ENCODE measurements around the gene SLC13A2.

DNA sequence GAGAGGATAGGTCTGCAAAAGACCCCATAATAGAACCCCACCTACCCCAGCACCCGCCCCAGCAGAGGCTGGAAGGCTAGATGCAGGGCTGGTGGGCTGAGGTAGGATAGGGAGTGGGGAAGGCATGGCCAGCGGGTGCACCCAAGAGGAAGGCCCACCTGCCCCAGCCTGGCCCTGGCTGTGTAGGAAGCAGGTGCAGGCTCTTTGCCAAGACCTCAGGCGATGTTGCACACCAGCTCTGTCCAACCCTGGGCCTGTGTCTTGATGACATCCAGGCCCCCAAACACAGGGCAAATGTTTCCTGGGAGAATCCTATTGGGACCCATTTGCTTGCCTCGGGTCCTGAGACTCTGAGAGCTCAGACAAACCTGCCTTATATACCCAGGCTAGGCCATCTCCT, 66.8 kb downstream of the SLC13A2 start:
- TF ChIP-seq, protein P1, sequence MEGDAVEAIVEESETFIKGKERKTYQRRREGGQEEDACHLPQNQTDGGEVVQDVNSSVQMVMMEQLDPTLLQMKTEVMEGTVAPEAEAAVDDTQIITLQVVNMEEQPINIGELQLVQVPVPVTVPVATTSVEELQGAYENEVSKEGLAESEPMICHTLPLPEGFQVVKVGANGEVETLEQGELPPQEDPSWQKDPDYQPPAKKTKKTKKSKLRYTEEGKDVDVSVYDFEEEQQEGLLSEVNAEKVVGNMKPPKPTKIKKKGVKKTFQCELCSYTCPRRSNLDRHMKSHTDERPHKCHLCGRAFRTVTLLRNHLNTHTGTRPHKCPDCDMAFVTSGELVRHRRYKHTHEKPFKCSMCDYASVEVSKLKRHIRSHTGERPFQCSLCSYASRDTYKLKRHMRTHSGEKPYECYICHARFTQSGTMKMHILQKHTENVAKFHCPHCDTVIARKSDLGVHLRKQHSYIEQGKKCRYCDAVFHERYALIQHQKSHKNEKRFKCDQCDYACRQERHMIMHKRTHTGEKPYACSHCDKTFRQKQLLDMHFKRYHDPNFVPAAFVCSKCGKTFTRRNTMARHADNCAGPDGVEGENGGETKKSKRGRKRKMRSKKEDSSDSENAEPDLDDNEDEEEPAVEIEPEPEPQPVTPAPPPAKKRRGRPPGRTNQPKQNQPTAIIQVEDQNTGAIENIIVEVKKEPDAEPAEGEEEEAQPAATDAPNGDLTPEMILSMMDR (IDR thresholded peaks at IDR 0.05) = no peak
- TF ChIP-seq SIN3A (IDR thresholded peaks at IDR 0.05; ENCODE audit: borderline replicate concordance, insufficient read depth, low read depth, low read length) = no peak
- TF ChIP-seq POLR2AphosphoS5 (IDR thresholded peaks at IDR 0.05; ENCODE audit: low read depth, low read length) = no peak
- TF ChIP-seq, protein P2, sequence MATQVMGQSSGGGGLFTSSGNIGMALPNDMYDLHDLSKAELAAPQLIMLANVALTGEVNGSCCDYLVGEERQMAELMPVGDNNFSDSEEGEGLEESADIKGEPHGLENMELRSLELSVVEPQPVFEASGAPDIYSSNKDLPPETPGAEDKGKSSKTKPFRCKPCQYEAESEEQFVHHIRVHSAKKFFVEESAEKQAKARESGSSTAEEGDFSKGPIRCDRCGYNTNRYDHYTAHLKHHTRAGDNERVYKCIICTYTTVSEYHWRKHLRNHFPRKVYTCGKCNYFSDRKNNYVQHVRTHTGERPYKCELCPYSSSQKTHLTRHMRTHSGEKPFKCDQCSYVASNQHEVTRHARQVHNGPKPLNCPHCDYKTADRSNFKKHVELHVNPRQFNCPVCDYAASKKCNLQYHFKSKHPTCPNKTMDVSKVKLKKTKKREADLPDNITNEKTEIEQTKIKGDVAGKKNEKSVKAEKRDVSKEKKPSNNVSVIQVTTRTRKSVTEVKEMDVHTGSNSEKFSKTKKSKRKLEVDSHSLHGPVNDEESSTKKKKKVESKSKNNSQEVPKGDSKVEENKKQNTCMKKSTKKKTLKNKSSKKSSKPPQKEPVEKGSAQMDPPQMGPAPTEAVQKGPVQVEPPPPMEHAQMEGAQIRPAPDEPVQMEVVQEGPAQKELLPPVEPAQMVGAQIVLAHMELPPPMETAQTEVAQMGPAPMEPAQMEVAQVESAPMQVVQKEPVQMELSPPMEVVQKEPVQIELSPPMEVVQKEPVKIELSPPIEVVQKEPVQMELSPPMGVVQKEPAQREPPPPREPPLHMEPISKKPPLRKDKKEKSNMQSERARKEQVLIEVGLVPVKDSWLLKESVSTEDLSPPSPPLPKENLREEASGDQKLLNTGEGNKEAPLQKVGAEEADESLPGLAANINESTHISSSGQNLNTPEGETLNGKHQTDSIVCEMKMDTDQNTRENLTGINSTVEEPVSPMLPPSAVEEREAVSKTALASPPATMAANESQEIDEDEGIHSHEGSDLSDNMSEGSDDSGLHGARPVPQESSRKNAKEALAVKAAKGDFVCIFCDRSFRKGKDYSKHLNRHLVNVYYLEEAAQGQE (IDR thresholded peaks at IDR 0.05; ENCODE audit: insufficient read depth in 1 of 2, low read depth in 2 of 2, low read length in 1 of 2) = no peak
